ENCODE results near the gene CAMP. TPM values are rescaled to one million over a fixed set of nuclear protein-coding genes. Genes with fewer than 3 reads are reported as not detected.
A peak's percentile ranks its signal among the peaks of the same experiment; 100 is the strongest.

CAMP gene
- total RNA-seq, 1 donor from 2014 or later = not detected

DNA sequence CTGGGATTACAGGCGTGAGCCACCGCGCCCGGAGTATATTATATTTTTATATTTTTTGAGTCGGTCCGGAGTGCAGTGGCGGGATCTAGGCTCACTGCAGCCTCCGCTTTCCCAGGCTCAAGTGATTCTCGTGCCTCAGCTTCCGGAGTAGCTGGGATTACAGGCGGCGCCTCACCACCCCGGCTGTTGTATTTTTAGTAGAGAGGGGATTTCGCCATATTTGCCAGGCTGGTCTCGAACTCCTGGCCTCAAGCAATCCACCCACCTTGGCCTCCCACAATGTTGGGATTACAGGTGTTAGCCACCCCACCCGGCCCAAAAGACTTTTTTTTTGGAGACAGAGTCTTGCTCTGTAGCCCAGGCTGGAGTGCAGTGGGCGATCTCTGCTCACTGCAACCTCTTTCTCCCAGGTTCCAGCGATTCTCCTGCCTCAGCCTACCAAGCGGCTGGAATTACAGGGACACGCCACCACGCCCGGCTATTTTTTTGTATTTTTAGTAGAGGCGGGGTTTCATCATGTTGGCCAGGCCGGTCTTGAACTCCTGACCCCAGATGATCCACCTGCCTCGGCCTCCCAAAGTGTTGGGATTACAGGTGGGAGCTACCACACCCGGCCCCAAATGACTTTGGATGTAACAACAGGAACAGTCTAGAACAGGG, 18.6 kb downstream of the CAMP start:
- H3K27me3 Mint-ChIP-seq (ENCODE audit: low read depth) = no peaks in the 10 kb centered on the region
- H3K4me1 Mint-ChIP-seq (ENCODE audit: low read depth) = peaks cover 11% of the 10 kb centered on the region
- H3K4me3 Mint-ChIP-seq (ENCODE audit: unreplicated experiment) = peak overlapping the region; percentile 89
- H3K27ac Mint-ChIP-seq (ENCODE audit: unreplicated experiment) = peak overlapping the region; percentile 84
- H3K36me3 Mint-ChIP-seq (ENCODE audit: low read depth) = no peaks in the 10 kb centered on the region
- no peaks in the 10 kb centered on the region for H3K9me3 Mint-ChIP-seq (ENCODE audit: low read depth)
- TF ChIP-seq, protein P1, sequence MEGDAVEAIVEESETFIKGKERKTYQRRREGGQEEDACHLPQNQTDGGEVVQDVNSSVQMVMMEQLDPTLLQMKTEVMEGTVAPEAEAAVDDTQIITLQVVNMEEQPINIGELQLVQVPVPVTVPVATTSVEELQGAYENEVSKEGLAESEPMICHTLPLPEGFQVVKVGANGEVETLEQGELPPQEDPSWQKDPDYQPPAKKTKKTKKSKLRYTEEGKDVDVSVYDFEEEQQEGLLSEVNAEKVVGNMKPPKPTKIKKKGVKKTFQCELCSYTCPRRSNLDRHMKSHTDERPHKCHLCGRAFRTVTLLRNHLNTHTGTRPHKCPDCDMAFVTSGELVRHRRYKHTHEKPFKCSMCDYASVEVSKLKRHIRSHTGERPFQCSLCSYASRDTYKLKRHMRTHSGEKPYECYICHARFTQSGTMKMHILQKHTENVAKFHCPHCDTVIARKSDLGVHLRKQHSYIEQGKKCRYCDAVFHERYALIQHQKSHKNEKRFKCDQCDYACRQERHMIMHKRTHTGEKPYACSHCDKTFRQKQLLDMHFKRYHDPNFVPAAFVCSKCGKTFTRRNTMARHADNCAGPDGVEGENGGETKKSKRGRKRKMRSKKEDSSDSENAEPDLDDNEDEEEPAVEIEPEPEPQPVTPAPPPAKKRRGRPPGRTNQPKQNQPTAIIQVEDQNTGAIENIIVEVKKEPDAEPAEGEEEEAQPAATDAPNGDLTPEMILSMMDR (IDR thresholded peaks at IDR 0.05) = no peak
- DNase-seq (ENCODE audit: low spot score) = peak; percentile 43

DNA sequence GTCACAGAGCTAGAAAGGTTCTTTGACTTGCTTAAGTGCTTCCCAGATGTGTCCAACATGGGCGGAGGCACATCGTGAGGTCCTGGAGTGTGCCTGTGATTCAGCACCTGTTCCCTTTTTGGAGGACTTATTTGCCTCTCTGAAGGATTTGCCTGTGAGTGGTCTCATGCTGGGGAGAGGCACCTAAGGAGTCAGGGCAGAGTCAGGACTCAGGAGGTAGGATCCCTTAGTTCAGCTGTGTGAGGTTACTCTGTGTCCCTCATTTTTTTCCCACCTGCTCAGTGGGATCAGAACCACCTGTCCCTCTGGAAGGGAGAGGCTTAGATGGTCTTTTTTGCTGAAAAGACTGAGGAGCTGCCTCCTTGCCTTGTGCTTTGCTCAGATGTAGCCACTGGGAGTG, 20.6 kb downstream of the CAMP start:
- H3K36me3 Mint-ChIP-seq (ENCODE audit: low read depth) = peaks cover 4% of the 10 kb centered on the region
- no peak overlapping the region for H3K4me3 Mint-ChIP-seq (ENCODE audit: unreplicated experiment)
- no peaks in the 10 kb centered on the region for H3K9me3 Mint-ChIP-seq (ENCODE audit: low read depth)
- H3K27me3 Mint-ChIP-seq (ENCODE audit: low read depth) = no peaks in the 10 kb centered on the region
- TF ChIP-seq, protein P1 (IDR thresholded peaks at IDR 0.05) = no peak
- H3K27ac Mint-ChIP-seq (ENCODE audit: unreplicated experiment) = no peak overlapping the region
- peak; percentile 8 for DNase-seq (ENCODE audit: low spot score)
- peaks cover 11% of the 10 kb centered on the region for H3K4me1 Mint-ChIP-seq (ENCODE audit: low read depth)

DNA sequence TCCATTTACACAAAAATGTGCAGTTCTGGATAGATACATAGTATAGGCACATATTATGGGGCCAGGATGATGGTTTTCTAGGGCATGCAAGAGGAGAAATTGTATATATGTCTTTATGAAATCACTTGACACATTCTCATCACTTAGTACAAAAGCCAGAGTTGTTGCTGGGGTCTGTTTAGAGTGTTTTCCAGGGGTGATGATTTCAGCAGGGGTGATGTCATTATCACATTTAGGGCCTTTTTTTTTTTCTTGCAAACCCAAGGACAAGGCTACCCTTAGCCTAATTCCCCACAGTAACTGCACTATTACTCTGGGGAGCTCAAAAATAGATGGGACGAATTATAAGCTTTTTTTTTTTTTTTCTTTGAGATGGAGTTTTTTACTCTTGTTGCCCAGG, 21.2 kb downstream of the CAMP start:
- TF ChIP-seq, protein P1 (IDR thresholded peaks at IDR 0.05) = no peak
- DNase-seq (ENCODE audit: low spot score) = no peak
- no peaks in the 10 kb centered on the region for H3K9me3 Mint-ChIP-seq (ENCODE audit: low read depth)
- no peaks in the 10 kb centered on the region for H3K27me3 Mint-ChIP-seq (ENCODE audit: low read depth)
- H3K4me1 Mint-ChIP-seq (ENCODE audit: low read depth) = peaks cover 11% of the 10 kb centered on the region
- peaks cover 4% of the 10 kb centered on the region for H3K36me3 Mint-ChIP-seq (ENCODE audit: low read depth)
- no peak overlapping the region for H3K27ac Mint-ChIP-seq (ENCODE audit: unreplicated experiment)
- H3K4me3 Mint-ChIP-seq (ENCODE audit: unreplicated experiment) = no peak overlapping the region

DNA sequence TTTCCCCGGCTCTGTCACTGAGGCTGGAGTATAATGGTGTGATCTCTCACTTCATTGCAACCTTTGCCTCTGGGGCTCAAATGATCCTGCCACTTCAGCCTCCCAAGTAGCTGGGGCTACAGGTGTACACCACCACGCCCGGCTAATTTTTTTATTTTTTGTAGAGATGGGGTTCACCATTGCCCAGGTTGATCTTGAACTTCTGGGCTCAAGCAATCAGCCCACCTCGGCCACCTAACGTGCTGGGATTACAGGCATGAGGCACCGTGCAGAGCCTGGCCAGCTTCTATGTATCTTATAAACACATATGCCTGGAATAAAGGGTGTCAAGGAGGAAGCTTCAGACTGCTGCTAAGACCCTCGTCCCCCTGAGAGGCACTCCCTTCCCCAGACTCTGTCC, 21.8 kb downstream of the CAMP start:
- Mint-ChIP-seq H3K9me3 (ENCODE audit: low read depth) (no peaks in the 10 kb centered on the region), H3K36me3 (ENCODE audit: low read depth) (peaks cover 4% of the 10 kb centered on the region), H3K4me3 (ENCODE audit: unreplicated experiment) (no peak overlapping the region), H3K4me1 (ENCODE audit: low read depth) (peaks cover 11% of the 10 kb centered on the region), H3K27ac (ENCODE audit: unreplicated experiment) (no peak overlapping the region), H3K27me3 (ENCODE audit: low read depth) (no peaks in the 10 kb centered on the region)
- DNase-seq (ENCODE audit: low spot score) = no peak
- TF ChIP-seq, protein P1 (IDR thresholded peaks at IDR 0.05) = no peak

DNA sequence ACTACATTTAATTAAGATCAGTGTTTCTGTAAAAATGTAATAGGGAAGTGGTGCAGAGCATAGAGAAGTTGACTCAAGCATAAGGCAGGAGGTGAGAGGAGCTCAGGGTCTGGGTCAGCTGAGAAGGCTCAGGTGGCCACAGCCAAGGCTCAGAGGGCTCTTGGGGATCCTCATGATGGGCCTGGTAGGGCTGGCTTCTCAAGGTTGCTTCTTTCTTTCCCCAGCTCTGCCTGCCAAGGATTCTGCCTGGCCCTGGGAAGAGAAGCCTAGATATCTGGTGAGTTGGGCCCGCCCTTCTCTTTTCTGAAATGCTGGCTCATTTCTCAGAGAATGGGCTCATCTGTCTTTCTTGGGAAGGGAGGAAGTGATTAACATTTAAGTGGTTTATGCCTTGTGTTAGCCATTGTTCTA, 24.1 kb downstream of the CAMP start:
- no peaks in the 10 kb centered on the region for H3K9me3 Mint-ChIP-seq (ENCODE audit: low read depth)
- TF ChIP-seq, protein P1 (IDR thresholded peaks at IDR 0.05) = no peak
- peaks cover 9% of the 10 kb centered on the region for H3K36me3 Mint-ChIP-seq (ENCODE audit: low read depth)
- H3K27me3 Mint-ChIP-seq (ENCODE audit: low read depth) = no peaks in the 10 kb centered on the region
- DNase-seq (ENCODE audit: low spot score) = peak; percentile 34
- H3K4me1 Mint-ChIP-seq (ENCODE audit: low read depth) = no peaks in the 10 kb centered on the region
- H3K27ac Mint-ChIP-seq (ENCODE audit: unreplicated experiment) = no peak overlapping the region
- H3K4me3 Mint-ChIP-seq (ENCODE audit: unreplicated experiment) = no peak overlapping the region

Measured in chondrocyte (in vitro differentiated cells).